HL-60 (cell line): ENCODE measurements around the gene ANGPTL2.

ENCODE experiments used
- GABPA ChIP-seq: IDR thresholded peaks from 2 replicates; pipeline ENCODE4 v1.6.1; 2012; ENCODE audit warnings: low read depth
- POLR2AphosphoS5 ChIP-seq: IDR thresholded peaks from 2 replicates; pipeline ENCODE4 v1.6.1; 2012; ENCODE audit warnings: low read depth
- REST ChIP-seq: IDR thresholded peaks from 2 replicates; pipeline ENCODE4 v1.6.1; 2012; ENCODE audit warnings: low read depth; ENCODE audit not compliant: insufficient replicate concordance
- SPI1 ChIP-seq: IDR thresholded peaks from 2 replicates; pipeline ENCODE4 v1.6.1; 2012; ENCODE audit warnings: low read depth, mild to moderate bottlenecking, borderline replicate concordance
- TF ChIP-seq, protein P1 (sequence below): IDR thresholded peaks from one replicate; pipeline ENCODE4 v1.5.1; 2011; ENCODE audit warnings: low read length, control low read depth, inconsistent platforms; ENCODE audit not compliant: insufficient read depth

- TF ChIP-seq, protein P1, sequence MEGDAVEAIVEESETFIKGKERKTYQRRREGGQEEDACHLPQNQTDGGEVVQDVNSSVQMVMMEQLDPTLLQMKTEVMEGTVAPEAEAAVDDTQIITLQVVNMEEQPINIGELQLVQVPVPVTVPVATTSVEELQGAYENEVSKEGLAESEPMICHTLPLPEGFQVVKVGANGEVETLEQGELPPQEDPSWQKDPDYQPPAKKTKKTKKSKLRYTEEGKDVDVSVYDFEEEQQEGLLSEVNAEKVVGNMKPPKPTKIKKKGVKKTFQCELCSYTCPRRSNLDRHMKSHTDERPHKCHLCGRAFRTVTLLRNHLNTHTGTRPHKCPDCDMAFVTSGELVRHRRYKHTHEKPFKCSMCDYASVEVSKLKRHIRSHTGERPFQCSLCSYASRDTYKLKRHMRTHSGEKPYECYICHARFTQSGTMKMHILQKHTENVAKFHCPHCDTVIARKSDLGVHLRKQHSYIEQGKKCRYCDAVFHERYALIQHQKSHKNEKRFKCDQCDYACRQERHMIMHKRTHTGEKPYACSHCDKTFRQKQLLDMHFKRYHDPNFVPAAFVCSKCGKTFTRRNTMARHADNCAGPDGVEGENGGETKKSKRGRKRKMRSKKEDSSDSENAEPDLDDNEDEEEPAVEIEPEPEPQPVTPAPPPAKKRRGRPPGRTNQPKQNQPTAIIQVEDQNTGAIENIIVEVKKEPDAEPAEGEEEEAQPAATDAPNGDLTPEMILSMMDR = no peak
- no peak for TF ChIP-seq POLR2AphosphoS5
- TF ChIP-seq GABPA = no peak
- no peak for TF ChIP-seq REST
- TF ChIP-seq SPI1 = no peak
These were observed 56.2 kb downstream of the ANGPTL2 start for GRCh38 chr9:127066060-127066850.
